ENCODE results near the gene GPHN.

GRCh38 chr14:66539034-66539433 is 31.1 kb downstream of the GPHN start:
- no peak for TF ChIP-seq CTCF (IDR thresholded peaks at IDR 0.05)
- no peak for TF ChIP-seq POLR2AphosphoS5 (IDR thresholded peaks at IDR 0.05)
- no peak for TF ChIP-seq EP300 (IDR thresholded peaks at IDR 0.05)
- no peak for TF ChIP-seq POLR2A (IDR thresholded peaks at IDR 0.05)
